GM19438 (cell line): ENCODE data around the gene TBATA.

ENCODE experiments used
- ATAC-seq: cut with Tn5 transposase; IDR thresholded peaks from one replicate; pipeline ENCODE4 v1.9.1; 2021; ENCODE audit warnings: low read depth; ENCODE audit not compliant: unreplicated experiment

TBATA gene

DNA sequence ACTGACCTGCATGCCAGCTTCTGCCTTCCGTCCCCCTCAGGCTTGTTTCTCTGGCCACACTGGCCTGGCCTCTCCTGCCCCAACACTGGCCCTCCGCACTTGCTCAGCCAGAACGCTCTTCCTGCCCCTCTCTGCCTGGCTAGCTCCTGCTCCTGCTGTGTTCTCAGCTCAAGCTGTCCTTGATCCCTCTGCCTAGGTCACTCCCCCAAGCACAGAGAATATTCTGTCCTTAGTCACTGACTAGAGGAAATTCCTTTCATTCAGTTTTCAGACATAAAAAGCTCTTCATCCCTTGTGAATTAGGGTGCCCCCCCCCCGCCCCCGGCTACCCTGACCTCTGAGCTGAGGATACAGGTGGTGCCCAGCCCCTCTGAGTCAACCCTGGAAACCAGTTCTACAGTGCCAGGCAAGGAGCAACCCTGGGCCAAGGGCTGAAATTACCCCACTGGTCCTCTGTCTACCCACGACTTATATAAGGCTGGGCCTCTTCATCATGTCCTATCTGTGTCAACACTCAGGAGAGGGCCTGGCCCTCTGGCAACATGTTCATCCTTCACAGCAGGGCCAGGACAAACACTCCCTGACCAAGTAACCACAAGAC, 23.9 kb upstream of the TBATA start:
- no peak for ATAC-seq

DNA sequence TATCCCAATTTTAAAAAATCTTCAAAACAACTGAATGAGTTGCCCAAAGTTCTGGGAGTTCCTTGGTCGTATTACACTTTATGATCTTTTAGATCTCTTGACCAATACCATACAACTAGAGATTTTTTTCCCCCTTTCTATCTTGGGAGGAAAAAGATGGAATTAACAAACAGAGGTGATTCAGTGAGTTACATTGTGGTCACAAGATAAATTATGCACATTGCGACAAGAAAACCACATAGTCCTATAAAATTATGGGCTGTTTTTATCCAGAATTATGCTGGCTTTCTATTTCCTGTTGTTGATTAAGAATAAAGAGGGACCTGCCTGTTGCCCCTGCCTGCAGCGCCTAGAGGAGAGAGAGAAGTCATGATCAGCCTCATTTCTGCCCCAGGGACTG, 22.4 kb upstream of the TBATA start:
- ATAC-seq, result no peak

DNA sequence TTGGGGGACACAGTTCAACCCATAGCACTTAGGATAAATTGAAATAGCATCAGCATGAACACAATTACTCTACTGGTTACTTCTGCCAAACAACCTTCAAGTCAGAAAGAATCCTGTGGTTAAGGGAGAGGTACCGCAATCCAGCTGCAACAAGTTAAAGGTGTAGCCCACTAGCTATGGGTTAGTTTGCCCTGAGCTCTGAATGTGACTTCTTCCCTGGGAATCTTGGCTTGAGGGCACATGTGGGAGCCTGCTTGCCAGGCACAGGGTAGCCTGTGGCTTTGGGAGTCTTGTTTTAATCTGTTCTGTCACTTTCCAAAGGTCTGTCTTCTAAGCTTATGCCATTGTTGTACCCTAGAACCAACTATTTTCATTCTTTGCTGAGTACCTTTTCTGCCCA, 21.7 kb upstream of the TBATA start:
- ATAC-seq, result no peak

DNA sequence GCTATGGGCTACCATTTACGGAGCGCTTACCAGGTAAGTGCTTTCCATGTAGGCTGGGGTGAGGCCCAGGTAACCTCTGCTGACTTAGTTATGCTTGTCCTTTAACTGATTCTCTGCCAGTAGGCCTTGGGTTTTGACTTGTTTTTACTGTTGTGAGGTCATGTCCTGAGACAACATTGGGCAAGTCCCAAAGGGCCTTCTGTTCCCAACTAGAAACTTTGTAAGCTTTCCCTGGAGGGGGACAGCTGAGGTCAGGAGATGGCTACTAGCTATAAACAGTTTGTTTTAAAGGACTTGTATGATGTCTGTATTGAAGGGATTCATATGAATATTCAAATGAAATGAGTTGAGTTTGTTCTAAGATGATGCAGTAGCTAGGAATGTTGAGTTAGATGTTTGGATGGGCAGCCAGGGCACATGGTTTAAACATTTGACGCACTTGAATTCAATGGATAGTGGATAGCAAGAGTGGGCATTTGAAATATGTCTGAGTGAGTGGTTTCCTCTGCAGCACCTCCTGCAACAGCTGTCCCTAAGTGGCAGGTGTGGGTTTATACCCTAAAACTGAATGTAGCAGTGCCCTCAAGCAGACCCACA, 20.5 kb upstream of the TBATA start:
- no peak for ATAC-seq

DNA sequence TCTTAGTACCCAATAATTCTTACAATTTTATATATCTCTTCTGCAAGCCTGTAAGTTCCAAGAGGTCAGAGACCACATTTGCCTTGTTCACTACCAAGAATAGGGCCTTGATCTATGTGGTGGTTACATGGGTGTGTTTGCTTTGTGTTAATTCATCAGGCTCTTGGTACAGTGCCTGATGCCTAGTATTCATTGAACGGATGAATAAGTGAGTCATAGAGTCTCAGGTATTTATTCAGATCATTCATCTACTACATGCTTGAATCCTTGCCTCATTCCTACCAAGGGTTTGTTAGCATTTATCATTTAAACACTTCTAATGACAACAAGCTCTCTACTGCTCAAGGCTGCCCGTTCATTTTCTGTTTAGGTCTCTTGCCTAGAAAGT, 19.2 kb upstream of the TBATA start:
- ATAC-seq, result no peak

DNA sequence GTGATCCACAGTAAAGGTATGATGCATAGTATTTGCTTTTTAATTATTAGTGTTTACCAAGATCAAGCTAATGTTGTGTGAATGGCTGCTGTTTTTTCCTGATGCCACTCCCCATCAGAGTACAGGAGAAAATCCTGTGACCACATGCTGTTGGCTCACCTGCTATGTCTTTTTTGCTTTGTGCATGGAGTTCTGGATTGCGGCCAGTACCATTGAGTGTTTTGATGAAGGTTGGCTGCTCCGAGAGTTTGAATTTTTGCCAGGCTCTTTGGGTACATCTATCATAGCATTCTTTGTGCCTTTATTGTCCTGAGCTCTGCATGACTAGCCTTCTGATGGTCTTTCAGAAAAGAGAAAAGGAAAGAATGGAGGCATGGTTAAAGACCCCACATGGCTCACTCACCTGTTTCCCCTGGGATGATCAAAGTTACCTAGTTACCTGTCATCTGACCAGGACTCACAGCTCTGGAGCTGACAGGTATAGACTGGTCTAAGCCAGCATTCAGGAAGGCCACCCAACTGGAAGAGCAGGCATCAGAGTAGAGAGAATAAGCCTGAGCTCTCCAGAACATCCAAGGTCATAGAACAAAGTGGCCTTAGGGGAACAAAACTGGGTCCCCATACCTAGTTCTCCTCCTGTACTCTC, 18.7 kb upstream of the TBATA start:
- no peak for ATAC-seq

DNA sequence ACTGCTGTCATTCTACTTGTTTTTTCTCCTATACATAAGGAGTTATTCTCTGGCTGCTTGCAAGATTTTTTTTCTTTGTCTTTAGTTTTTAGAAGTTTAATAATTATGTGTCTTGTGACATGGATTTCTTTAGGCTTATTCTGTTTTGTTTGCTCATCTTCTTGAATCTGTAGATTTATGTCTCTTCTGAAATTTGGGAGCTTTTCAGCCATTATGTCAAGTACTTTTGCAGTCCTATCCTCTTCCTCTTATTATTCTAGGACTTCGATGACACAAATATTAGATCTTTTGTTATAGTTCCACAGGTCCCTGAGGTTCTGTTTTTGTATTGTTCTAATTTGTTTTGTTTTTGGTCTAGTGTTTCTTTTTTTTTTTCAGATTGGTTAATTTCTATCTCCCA, 16.7 kb upstream of the TBATA start:
- no peak for ATAC-seq

DNA sequence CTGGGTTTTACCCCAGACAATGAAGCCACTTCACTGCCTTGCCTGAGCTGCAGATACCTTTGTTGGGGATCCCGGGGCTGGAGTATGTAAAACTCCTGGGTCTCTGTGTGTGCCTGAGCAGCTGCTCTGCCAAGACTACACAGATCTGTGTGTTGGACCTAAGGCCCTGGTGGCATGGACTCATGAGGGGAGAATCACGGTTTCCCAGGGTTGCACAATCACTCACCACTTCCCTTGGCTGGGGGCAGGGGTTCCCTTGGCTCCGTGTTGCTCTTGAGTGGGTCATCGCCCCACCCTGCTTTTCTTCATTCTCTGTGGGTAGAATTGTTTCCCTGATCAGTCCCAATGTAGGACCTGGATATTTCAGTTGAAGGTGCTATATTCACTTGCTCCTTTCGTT, 13.9 kb upstream of the TBATA start:
- ATAC-seq, result no peak

DNA sequence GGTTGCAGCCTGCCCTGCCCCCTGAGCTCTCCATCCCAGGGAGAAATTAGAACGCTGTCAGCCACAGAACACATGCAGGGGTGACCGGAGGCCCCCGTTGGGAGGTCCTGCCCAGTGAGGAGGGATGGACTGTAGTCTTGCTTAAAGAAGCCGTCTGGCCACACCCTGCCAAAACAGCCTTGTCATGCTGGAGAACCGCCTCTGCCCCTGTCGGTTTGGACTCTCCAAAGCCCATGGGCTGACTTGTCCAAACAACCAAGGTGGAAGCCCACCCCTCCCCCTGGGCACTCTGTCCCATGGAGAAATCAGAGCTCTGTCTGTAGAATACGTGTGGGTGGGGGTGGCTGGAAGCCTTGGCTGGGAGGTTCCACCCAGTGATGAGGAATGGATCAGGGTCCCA, 12.7 kb upstream of the TBATA start:
- no peak for ATAC-seq

DNA sequence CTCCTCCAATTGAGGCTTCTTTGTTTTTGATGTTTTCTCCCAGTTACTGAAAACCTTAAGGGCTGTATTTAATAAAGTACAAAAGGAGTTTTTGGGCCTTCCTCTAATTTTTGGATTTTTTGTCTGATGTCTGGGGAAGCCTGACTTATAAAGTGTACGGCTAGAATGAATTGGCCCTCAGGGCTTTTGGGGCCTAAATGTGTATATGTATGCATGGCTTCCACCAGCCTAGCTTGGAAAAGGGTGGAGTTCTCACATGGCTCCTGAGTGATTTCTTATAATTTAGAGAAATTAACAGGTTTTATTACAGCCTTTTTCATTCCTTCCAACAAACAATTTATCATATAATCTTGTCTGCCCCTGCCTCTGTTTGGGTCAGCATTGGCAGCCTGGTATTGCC, 10.4 kb upstream of the TBATA start:
- ATAC-seq, result no peak

DNA sequence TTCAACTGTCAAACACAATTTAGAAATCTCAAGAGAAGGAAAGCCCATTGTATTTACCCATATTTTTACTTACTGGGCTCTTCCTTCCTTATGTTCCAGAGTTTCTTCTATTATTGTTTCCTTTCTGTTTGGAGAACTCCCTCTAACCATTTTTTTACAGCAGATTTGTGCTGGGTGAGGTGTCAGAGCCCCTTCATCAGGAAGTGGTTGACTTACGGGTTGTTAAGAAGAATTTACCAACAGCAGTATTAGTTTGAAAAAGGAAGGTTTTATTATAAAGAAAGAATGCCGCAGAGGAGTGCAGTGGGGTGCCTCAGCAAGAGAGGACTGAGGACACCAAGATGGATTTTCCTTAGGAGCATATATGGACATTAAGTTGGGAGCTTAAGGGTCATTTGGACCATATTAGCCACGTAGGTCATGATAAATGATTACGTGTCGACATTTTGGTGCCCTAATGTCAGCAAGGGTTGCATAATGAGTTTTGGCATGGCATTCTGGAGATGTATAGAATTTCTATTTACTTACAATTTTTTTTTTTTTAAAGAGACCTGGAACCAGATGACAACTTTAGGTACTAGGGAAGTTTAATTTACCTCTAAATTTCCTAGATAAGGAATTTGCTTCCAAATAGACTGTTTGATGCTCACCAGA, 6.3 kb upstream of the TBATA start:
- no peak for ATAC-seq

DNA sequence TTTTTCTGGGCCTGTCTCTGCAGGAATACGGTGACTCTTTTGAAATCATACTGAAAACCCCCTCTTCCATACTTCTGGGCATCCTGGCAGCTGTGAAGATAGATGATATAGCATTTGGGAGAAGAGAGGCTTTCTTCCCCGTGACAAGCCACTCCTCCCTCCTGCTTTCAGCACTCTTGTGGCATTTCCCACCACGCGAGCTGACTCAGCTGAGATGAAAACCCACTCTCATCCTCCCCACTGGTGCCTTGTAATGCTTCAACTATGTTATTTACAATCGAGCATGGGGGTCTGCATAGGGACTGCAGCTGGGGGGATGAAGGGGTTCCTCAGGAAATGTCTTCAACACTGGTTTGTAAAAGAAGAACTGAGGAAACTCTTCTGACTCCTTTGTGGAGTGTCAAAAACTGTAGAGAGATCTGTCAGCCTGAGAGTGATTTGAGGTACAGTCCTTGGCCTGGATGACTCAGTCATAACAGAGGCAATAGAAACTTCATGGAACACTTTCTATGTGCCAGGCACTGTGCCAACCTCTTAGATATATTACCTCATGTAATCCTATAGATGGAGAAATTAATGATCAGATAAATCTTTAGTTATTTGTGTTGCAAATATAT, 1.7 kb upstream of the TBATA start:
- no peak for ATAC-seq

DNA sequence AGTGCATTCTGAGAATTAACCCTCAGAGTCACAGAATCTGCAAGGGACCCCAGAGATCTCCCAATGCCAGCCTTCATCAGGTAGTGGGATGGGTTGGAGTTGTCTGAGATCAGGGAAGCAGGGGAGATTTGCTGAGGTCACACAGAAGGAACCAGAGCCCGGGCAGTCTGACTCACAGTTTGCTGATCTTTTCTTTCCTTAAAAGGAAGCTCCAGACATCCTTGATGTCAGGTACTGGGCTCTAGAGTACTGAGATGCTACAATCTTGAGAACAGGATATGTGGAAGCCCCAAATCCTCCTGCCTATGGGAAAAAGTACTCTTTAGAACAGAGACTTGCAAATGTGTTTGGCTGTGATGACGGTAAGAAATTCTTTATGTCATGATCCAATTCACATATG, 706 bp downstream of the TBATA start:
- no peak for ATAC-seq

DNA sequence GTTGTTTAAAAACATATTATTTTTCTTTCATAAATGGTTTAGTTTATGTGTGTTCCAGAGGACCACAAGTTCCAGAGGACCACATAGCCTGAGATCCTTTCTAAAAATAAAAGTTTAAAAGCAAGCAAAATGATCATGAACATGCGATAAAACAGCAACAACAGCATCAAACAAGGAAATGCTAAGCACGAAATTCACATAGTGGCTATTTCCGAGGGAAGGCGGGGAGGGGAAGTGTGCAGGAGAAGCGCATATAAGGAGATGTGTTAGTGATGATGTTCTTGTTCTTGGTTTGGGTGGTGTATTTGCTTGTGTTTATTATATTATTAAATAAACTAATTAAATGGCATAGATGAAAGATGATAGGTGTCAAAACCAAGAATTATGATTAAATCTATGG, 1.2 kb downstream of the TBATA start:
- ATAC-seq, result no peak

DNA sequence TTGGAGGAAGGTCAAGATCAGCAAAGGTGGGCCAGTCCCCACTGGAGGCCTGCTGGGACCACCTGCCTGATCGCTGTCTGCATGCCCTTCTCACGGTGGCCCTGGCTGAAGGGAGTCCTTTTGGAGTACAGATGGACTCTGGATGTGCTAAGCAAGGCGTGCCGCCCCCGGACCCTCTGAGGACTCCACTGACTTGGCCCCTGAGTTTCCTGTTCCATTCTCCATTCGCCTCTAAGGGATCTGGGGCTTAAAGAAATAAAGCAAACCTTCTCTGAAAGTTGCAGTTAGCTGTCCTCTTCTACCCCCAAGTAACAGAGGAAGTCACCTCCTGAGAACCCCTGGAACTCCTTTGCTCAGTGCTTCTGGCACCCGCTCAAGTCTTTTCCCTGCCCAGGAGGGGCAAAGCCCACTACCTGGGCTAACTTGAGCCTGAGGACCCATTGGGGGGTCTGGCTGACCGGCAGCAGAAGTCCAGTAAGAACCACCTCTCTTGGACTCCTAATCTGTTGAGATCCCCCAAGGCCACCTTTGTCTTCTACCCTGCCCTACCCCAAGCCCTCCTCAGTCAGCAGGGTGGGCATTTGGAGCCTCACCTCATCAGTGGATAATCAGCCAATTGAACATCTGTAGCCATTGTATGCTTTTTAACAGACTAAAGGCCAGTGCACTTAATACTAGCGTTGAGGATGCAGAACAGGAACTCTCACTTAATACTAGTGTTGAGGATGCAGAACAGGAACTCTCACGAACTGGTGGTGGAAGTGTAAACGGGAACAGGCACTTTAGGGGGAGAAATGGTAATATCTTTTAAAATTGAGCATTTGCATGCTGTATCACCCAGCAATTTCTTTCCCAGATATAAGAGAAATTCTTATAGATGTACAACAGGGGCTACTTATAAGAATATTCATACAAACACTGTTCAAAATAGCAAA, 2.2 kb downstream of the TBATA start:
- ATAC-seq, result no peak

DNA sequence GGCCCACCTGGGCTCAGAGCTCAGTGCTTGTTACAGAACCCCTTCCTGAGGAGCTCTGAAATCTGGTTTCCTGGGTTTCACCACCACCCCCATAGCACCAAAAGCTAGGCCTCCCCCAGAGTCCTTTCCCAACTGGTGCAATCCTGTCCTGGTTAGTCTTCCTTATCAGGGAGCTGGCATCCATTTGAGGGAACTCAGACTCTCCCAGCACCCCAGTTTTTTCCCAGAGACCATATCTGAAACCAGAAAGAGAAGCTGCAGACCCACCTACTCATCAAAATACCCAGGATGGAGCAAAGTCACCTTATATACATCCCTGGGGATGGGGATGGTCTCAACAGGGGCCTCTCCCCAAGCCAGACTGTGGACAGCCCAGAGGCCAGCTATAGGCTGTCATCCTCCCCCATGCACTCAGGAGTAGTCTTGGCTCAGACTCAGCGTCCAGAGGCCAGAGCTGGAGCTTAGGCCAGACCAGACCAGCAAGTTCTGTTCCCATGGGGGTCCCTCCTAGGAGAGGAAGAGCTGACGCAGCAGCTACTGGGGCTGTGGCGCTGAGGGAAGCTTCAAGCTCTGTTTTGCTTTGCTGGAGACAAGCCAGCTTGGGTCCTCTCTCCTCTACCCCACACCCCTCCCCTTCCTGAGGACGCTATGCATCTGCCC, 3.0 kb downstream of the TBATA start:
- no peak for ATAC-seq

DNA sequence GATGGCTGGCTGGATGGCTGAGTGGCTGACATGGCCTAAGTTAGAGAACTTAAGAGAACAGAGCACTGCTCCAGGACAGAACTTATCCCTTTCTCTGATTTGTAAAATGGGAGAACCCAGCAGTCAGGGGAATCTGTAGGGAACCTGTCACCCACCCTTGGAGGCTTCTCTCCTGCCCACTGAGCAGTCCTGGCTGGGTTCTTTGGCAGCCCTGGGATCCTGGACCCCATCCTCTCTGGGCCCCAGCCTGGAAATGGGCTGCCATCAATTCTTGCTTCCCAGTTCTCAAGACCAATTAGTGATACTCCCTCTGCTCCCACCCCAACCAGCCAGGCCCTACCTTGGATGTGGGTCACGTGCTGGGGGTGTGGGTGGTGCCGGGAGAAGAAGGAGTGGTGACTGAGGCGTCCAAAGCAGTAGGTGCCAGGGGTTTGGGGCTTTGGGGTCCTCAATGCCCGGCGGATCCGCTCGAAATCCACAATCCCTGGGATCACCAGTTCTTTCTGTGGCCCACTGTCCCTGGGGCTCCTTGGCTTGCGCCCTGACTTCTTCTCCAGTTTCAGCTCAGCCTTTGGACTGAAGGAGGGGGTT, 3.6 kb downstream of the TBATA start:
- ATAC-seq, result no peak

DNA sequence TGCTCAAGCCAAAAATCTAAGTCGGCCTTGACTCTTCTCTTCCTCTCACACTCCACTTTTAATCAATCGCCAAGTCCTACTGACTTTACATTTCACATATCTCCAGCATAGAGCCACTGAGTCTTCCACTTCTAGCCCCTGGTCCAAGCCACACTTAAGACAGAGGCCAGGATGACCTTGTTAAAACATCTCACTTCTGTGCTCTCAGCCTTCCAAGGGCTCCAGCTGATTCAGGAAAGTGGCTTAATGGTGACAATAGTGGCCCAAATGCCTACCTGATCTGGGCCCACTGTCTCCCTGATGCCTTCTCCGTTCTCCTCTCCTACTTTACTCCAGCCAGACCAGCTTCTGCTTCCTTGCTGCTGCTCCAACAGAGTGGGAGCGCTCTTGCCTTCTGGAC, 4.4 kb downstream of the TBATA start:
- ATAC-seq, result no peak

DNA sequence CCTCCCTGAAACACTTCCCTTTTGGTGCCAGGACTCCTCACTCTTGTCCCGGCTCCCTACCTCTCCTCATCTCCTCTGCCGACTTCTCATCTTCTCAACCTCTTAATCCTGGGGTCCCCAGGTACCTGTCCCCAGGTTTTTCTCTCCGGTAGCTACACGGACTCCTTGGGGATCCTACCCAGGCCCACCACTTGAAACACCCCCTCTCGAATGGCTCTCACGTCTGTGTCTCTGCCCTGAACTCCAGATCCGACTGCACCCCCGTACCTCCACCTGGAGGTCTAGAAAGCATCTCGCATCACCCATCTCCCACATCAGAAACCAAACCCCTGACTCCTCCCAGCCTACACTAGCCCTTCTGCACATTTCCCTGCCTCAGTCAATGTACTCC, 4.8 kb downstream of the TBATA start:
- no peak for ATAC-seq
